ENCODE measurements around the gene RALGDS.

RALGDS gene

GRCh38 chr9:133054966-133055365 lies 66.1 kb downstream of the RALGDS start:
- H3K4me3 ChIP-seq (ENCODE audit: low read depth, low read length): no peak overlapping the region
- no peak for DNase-seq (ENCODE audit: low read depth)
- TF ChIP-seq CTCF (IDR thresholded peaks at IDR 0.05; ENCODE audit: low read depth, low read length): no peak
- no peak for TF ChIP-seq MAX (IDR thresholded peaks at IDR 0.05; ENCODE audit: low read depth, low read length)
- TF ChIP-seq POLR2A (IDR thresholded peaks at IDR 0.05; ENCODE audit: extremely low read depth, insufficient read length): no peak
- TF ChIP-seq MYC (IDR thresholded peaks at IDR 0.05; ENCODE audit: low read depth, low read length): no peak

- TF ChIP-seq MAX (IDR thresholded peaks at IDR 0.05; ENCODE audit: low read depth, low read length) (no peak), MYC (IDR thresholded peaks at IDR 0.05; ENCODE audit: low read depth, low read length) (no peak), CTCF (IDR thresholded peaks at IDR 0.05; ENCODE audit: low read depth, low read length) (no peak), POLR2A (IDR thresholded peaks at IDR 0.05; ENCODE audit: extremely low read depth, insufficient read length) (no peak)
- no peak for DNase-seq (ENCODE audit: low read depth)
- H3K4me3 ChIP-seq (ENCODE audit: low read depth, low read length): no peak overlapping the region
Observed at GRCh38 chr9:133054194-133054890, 66.7 kb downstream of the RALGDS start.

GRCh38 chr9:133051966-133052539 lies 69.0 kb downstream of the RALGDS start:
- no peak for DNase-seq (ENCODE audit: low read depth)
- no peak for TF ChIP-seq CTCF (IDR thresholded peaks at IDR 0.05; ENCODE audit: low read depth, low read length)
- TF ChIP-seq POLR2A (IDR thresholded peaks at IDR 0.05; ENCODE audit: extremely low read depth, insufficient read length): no peak
- no peak overlapping the region for H3K4me3 ChIP-seq (ENCODE audit: low read depth, low read length)

- no peak for DNase-seq (ENCODE audit: low read depth)
- no peak overlapping the region for H3K4me3 ChIP-seq (ENCODE audit: low read depth, low read length)
- TF ChIP-seq MAX (IDR thresholded peaks at IDR 0.05; ENCODE audit: low read depth, low read length) (no peak), MYC (IDR thresholded peaks at IDR 0.05; ENCODE audit: low read depth, low read length) (no peak), POLR2A (IDR thresholded peaks at IDR 0.05; ENCODE audit: extremely low read depth, insufficient read length) (no peak), CTCF (IDR thresholded peaks at IDR 0.05; ENCODE audit: low read depth, low read length) (no peak)
Observed at GRCh38 chr9:133051281-133051900, 69.6 kb downstream of the RALGDS start.

GRCh38 chr9:133050781-133051180 lies 70.3 kb downstream of the RALGDS start:
- TF ChIP-seq CTCF (IDR thresholded peaks at IDR 0.05; ENCODE audit: low read depth, low read length): no peak
- TF ChIP-seq MAX (IDR thresholded peaks at IDR 0.05; ENCODE audit: low read depth, low read length): no peak
- no peak for TF ChIP-seq MYC (IDR thresholded peaks at IDR 0.05; ENCODE audit: low read depth, low read length)
- no peak for TF ChIP-seq POLR2A (IDR thresholded peaks at IDR 0.05; ENCODE audit: extremely low read depth, insufficient read length)
- DNase-seq (ENCODE audit: low read depth): no peak
- H3K4me3 ChIP-seq (ENCODE audit: low read depth, low read length): no peak overlapping the region

Measured in NB4 (cell line).